DMS 273 (cell line): ENCODE results near the gene TFAM.
"Not testable (repeated sequence)": the region's sequence is repeated elsewhere in the genome, so short reads cannot be mapped to it uniquely, and the experiment has no call there.

Experiments used
- DNase-seq: peaks from one replicate; lab custom pipeline; 2025; ENCODE audit not compliant: unreplicated experiment; lab: John Stamatoyannopoulos, UW

Gene TFAM

GRCh38 chr10:58372607-58373441, 12.4 kb upstream of the TFAM start:
- DNase-seq, result no peak

- no peak for DNase-seq
Observed at GRCh38 chr10:58373442-58373827, 11.8 kb upstream of the TFAM start.

- DNase-seq, result no peak
Observed at GRCh38 chr10:58382489-58382995, 2.7 kb upstream of the TFAM start.

GRCh38 chr10:58384095-58384494, 1.1 kb upstream of the TFAM start:
- DNase-seq, result no peak

- peak; percentile 35 for DNase-seq
Observed at GRCh38 chr10:58384544-58384998, 639 bp upstream of the TFAM start.

GRCh38 chr10:58385784-58386112, 538 bp downstream of the TFAM start:
- DNase-seq, result peak; percentile 61

GRCh38 chr10:58389024-58389423, 3.8 kb downstream of the TFAM start:
- no peak for DNase-seq

GRCh38 chr10:58393317-58393716, 8.1 kb downstream of the TFAM start:
- no peak for DNase-seq

GRCh38 chr10:58394471-58394870, 9.3 kb downstream of the TFAM start:
- no peak for DNase-seq

GRCh38 chr10:58396057-58396456, 10.8 kb downstream of the TFAM start:
- DNase-seq, result no peak

- no peak for DNase-seq
Observed at GRCh38 chr10:58397830-58398229, 12.6 kb downstream of the TFAM start.

GRCh38 chr10:58399410-58399809, 14.2 kb downstream of the TFAM start:
- no peak for DNase-seq

- DNase-seq, result no peak
Observed at GRCh38 chr10:58400609-58401008, 15.4 kb downstream of the TFAM start.

- DNase-seq, result no peak
Observed at GRCh38 chr10:58404001-58404400, 18.8 kb downstream of the TFAM start.

GRCh38 chr10:58409956-58410610, 24.9 kb downstream of the TFAM start:
- DNase-seq, result no peak

- DNase-seq, result no peak
Observed at GRCh38 chr10:58412502-58412961, 27.3 kb downstream of the TFAM start.

GRCh38 chr10:58414270-58415041, 29.2 kb downstream of the TFAM start:
- DNase-seq, result peak; percentile 52

GRCh38 chr10:58415757-58416156, 30.5 kb downstream of the TFAM start:
- no peak for DNase-seq

- not testable (repeated sequence) for DNase-seq
Observed at GRCh38 chr10:58417902-58418301, 32.7 kb downstream of the TFAM start.

- no peak for DNase-seq
Observed at GRCh38 chr10:58424176-58424575, 39.0 kb downstream of the TFAM start.

- not testable (repeated sequence) for DNase-seq
Observed at GRCh38 chr10:58428436-58428835, 43.2 kb downstream of the TFAM start.
